Hepatocyte (in vitro differentiated cells): Measurements from ENCODE around the gene AGAP3. TPM values are rescaled to one million over a fixed set of nuclear protein-coding genes. Genes with fewer than 3 reads are reported as not detected.

Experiments used
- DNase-seq: peaks from one replicate; pipeline ENCODE4 v3.0.0-alpha.2; 2016; ENCODE audit warnings: low spot score
- H2AFZ ChIP-seq: fragments of 200-600 bp; sonication (generic); 2 replicates; pipeline ENCODE4 v1.6.0; 2016; ENCODE audit warnings: antibody characterized with exemption, mild to moderate bottlenecking
- H3K27ac ChIP-seq: fragments of 200-600 bp; sonication (generic); 2 replicates; pipeline ENCODE4 v1.5.1; 2016; ENCODE audit warnings: mild to moderate bottlenecking
- H3K27me3 ChIP-seq: fragments of 200-600 bp; sonication (generic); 2 replicates; pipeline ENCODE4 v1.6.1; 2016
- H3K36me3 ChIP-seq: fragments of 200-600 bp; sonication (generic); replicated peaks from 2 replicates; pipeline ENCODE4 v1.5.1; 2016; ENCODE audit warnings: low read depth; ENCODE audit not compliant: insufficient read depth
- H3K4me1 ChIP-seq: fragments of 200-600 bp; sonication (generic); 2 replicates; pipeline ENCODE4 v1.5.1; 2016; ENCODE audit warnings: mild to moderate bottlenecking, moderate library complexity; ENCODE audit not compliant: insufficient read depth
- H3K4me2 ChIP-seq: fragments of 200-600 bp; sonication (generic); 2 replicates; pipeline ENCODE4 v1.6.0; 2016
- H3K4me3 ChIP-seq: fragments of 200-600 bp; sonication (generic); 2 replicates; pipeline ENCODE4 v1.5.1; 2016; ENCODE audit warnings: mild to moderate bottlenecking
- H3K79me2 ChIP-seq: fragments of 200-600 bp; sonication (generic); 2 replicates; pipeline ENCODE4 v1.6.0; 2017; ENCODE audit warnings: mild to moderate bottlenecking
- H3K9me2 ChIP-seq: fragments of 200-600 bp; sonication (generic); replicated peaks from 2 replicates; pipeline ENCODE4 v1.6.0; 2017; ENCODE audit warnings: mild to moderate bottlenecking; ENCODE audit not compliant: insufficient read depth
- H3K9me3 ChIP-seq: fragments of 200-600 bp; sonication (generic); 2 replicates; pipeline ENCODE4 v1.5.1; 2016; ENCODE audit warnings: low read depth, mild to moderate bottlenecking
- H4K20me1 ChIP-seq: fragments of 200-600 bp; sonication (generic); 2 replicates; pipeline ENCODE4 v1.6.0; 2016; ENCODE audit warnings: mild to moderate bottlenecking; ENCODE audit not compliant: insufficient read depth, poor library complexity, severe bottlenecking
- CTCF ChIP-seq: fragments of 200-600 bp; sonication (generic); IDR thresholded peaks from 2 replicates; pipeline ENCODE4 v1.5.1; 2016; ENCODE audit warnings: antibody characterized with exemption, mild to moderate bottlenecking; ENCODE audit not compliant: poor library complexity
- EZH2 ChIP-seq: fragments of 200-600 bp; sonication (generic); IDR thresholded peaks from 2 replicates; pipeline ENCODE4 v1.6.1; 2016; ENCODE audit warnings: antibody characterized with exemption, mild to moderate bottlenecking, borderline replicate concordance
- EZH2phosphoT487 ChIP-seq: fragments of 200-600 bp; sonication (generic); IDR thresholded peaks from one replicate; pipeline ENCODE4 v1.6.1; 2018; ENCODE audit warnings: antibody characterized with exemption, mild to moderate bottlenecking, low read depth, moderate library complexity; ENCODE audit not compliant: unreplicated experiment, severe bottlenecking
- WGBS: methylation state at CpG from one replicate; pipeline ENCODE4 v1.1.6; 2016; ENCODE audit warnings: low lambda C conversion rate; ENCODE audit errors: missing lambda C conversion rate; 5-methylcytosine and 5-hydroxymethylcytosine counted together
- polyA plus RNA-seq: library from polyadenylated mRNA; unstranded; fragments of >200 nt; fragmentation: Nextera tagmentation; extraction: Ambion mirVana; gene quantifications from 2 replicates; pipeline ENCODE4 v1.2.1, GENCODE V29; 2016
- total RNA-seq: library from RNA; depleted of rRNA; stranded (reverse); fragments of >200 nt; gene quantifications from 2 replicates; pipeline ENCODE4 v1.2.3, GENCODE V29; 2014

The AGAP3 gene
- total and polyA plus RNA-seq, 2 experiments from 2014 or later: 44.0 to 56.7 TPM

GRCh38 chr7:151121380-151122170, 35.3 kb downstream of the AGAP3 start:
- no peak for DNase-seq
- Histone ChIP-seq H3K4me3 (no peak overlapping the region), H2AFZ (no peak overlapping the region), H3K27ac (no peak overlapping the region), H3K36me3 (no peaks in the 10 kb centered on the region), H3K79me2 (peaks cover 9% of the 10 kb centered on the region), H4K20me1 (peaks cover 44% of the 10 kb centered on the region), H3K27me3 (no peaks in the 10 kb centered on the region), H3K9me3 (no peaks in the 10 kb centered on the region), H3K4me2 (no peak overlapping the region), H3K4me1 (peaks cover 6% of the 10 kb centered on the region), H3K9me2 (no peaks in the 10 kb centered on the region)
- TF ChIP-seq EZH2 (no peak), CTCF (no peak), EZH2phosphoT487 (no peak)
- WGBS: 95% methylated on average over 28 of the region's 30 CpGs

- peaks cover 6% of the 10 kb centered on the region for H3K4me1 ChIP-seq
- H3K9me3 ChIP-seq: no peaks in the 10 kb centered on the region
- no peaks in the 10 kb centered on the region for H3K9me2 ChIP-seq
- TF ChIP-seq CTCF (no peak), EZH2 (no peak), EZH2phosphoT487 (no peak)
- 91% methylated on average over 20 of the region's 24 CpGs for whole genome bisulfite sequencing
- no peak overlapping the region for H3K4me3 ChIP-seq
- no peak overlapping the region for H3K27ac ChIP-seq
- no peaks in the 10 kb centered on the region for H3K36me3 ChIP-seq
- H4K20me1 ChIP-seq: peaks cover 43% of the 10 kb centered on the region
- H3K4me2 ChIP-seq: no peak overlapping the region
- peaks cover 4% of the 10 kb centered on the region for H3K79me2 ChIP-seq
- no peaks in the 10 kb centered on the region for H3K27me3 ChIP-seq
- H2AFZ ChIP-seq: no peak overlapping the region
- no peak for DNase-seq
Observed at GRCh38 chr7:151122276-151122675, 36.0 kb downstream of the AGAP3 start.

GRCh38 chr7:151122796-151123157, 36.5 kb downstream of the AGAP3 start:
- TF ChIP-seq EZH2phosphoT487 (no peak), CTCF (no peak), EZH2 (no peak)
- Histone ChIP-seq H3K27ac (no peak overlapping the region), H3K9me3 (no peaks in the 10 kb centered on the region), H3K79me2 (peaks cover 4% of the 10 kb centered on the region), H3K9me2 (no peaks in the 10 kb centered on the region), H2AFZ (no peak overlapping the region), H3K27me3 (no peaks in the 10 kb centered on the region), H3K4me2 (no peak overlapping the region), H3K36me3 (no peaks in the 10 kb centered on the region), H3K4me1 (peaks cover 6% of the 10 kb centered on the region), H4K20me1 (peaks cover 40% of the 10 kb centered on the region), H3K4me3 (no peak overlapping the region)
- no peak for DNase-seq
- WGBS: 96% methylated on average over 14 of the region's 29 CpGs
